Right lobe of liver (tissue), 4 donors: Measurements from ENCODE around the gene EVL.

Experiments used
- CTCF ChIP-seq, 4 donors: fragments of 200-600 bp in 3 of 4; fragments of 450-650 bp in 1 of 4; IDR thresholded peaks; one replicate each; pipeline versions ENCODE4 v1.5.1 to v1.8.0; 2016 to 2022; ENCODE audit warnings: antibody characterized with exemption in 4 of 4, mild to moderate bottlenecking in 2 of 4
- POLR2A ChIP-seq: fragments of 450-650 bp; IDR thresholded peaks from one replicate; pipeline ENCODE4 v1.6.1; 2017; ENCODE audit warnings: antibody characterized with exemption, mild to moderate bottlenecking
- donor health status: DM: no; HTN: no; CAD: no.
- donor health status: DM: no; HTN: no; CAD: no.
- donor health status: DM: no; HTN: yes; CAD: no.

GRCh38 chr14:100028990-100029677, 36.1 kb upstream of the EVL start:
- TF ChIP-seq CTCF (IDR thresholded peaks at IDR 0.05) (no peak), POLR2A (no peak)
